Epidermal melanocyte (primary cell): Measurements from ENCODE around the gene GEMIN2.
"Not testable (repeated sequence)": the region's sequence is repeated elsewhere in the genome, so short reads cannot be mapped to it uniquely, and the experiment has no call there.

ENCODE experiments used
- DNase-seq: peaks from one replicate; pipeline ENCODE4 v3.0.0; 2011; ENCODE audit warnings: low spot score; ENCODE audit not compliant: insufficient read length

GEMIN2 gene

GRCh38 chr14:39109893-39110715, 4.0 kb upstream of the GEMIN2 start:
- DNase-seq: no peak

- DNase-seq: no peak
Measured at GRCh38 chr14:39113685-39114072, 444 bp upstream of the GEMIN2 start.

DNA sequence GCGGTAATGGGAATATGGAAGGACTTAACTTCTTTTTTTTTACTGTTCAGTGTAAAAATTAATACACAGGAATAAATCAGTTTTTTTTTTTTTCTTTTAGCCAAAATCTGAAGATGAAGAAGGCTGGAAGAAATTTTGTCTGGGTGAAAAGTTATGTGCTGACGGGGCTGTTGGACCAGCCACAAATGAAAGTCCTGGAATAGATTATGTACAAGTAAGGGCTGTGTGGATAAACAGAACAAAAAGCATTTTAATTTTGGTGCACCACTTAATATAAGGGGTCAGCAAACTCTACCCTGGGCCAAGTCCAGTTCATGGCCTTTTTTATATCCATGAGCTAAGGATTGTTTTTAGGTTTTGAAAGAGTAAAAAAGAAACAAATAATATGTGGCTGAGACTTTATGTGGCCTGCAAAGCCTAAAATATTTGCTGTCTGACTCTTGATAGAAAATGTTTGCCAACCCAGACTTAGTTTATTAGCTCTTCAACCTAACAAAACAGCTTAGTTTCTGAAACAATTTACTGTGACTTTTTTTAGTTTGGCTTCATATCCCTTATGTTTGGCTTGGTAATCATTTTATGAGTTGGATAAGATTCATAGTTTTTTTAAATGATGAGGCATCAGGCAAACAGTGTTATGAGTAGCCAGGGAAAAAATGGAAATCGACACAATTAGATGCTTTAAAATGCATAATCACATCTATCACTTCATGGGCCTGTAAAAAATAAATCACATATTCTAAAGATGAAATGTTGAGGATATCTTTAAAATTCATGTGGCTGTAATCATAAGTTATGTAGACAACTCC, 8.4 kb downstream of the GEMIN2 start:
- no peak for DNase-seq

GRCh38 chr14:39137835-39138234, 23.7 kb downstream of the GEMIN2 start:
- DNase-seq: not testable (repeated sequence)

DNA sequence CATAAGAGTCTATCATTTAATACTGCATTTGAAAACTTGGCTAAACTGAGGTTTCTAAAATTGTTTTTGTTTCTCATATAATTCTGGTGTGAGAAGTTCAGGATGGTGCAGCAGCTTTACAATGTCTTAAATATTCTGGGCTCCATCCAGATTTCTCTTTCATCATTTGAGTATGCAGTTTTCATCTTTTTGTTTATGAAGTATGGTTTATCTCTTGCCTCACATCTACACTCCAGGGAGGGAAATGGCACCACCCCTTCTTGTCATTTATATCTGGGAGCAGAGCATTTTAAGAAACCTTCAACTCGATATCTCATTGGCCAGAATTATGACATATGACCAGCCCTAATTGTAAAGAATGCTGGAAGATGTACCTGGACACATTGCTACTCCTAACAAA, 24.3 kb downstream of the GEMIN2 start:
- DNase-seq: no peak

DNA sequence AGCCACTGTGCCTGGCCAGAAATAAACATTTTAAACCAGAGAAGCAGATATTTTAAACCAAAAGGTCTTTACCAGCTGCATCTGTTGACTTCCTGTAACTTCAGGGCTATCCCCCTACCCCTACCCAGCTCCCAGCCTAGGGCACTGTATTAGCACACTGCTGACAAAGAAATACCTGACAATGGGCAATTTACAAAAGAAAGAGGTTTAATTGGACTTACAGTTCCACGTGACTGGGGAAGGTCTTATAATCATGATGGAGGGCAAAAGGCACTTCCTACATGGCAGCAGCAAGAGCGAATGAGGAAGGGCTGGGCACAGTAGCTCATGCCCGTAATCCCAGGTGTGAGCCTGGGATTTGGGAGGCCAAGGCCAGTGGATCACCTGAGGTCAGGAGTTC, 26.0 kb downstream of the GEMIN2 start:
- no peak for DNase-seq

DNA sequence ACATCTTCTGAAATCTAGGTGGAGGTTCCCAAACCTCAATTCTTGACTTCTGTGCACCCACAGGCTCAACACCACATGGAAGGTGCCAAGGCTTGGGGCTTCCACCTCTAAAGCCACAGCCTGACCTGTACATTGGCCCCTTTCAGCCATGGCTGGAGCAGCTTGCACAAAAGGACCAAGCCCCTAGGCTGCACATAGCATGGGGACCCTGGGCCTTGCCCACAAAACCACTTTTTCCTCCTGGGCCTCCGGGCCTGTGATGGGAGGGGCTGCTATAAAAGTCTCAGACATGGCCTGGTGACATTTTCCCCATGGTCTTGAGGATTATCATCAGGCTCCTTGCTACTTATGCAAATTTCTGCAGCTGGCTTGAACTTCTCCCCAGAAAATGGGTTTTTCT, 27.5 kb downstream of the GEMIN2 start:
- not testable (repeated sequence) for DNase-seq

DNA sequence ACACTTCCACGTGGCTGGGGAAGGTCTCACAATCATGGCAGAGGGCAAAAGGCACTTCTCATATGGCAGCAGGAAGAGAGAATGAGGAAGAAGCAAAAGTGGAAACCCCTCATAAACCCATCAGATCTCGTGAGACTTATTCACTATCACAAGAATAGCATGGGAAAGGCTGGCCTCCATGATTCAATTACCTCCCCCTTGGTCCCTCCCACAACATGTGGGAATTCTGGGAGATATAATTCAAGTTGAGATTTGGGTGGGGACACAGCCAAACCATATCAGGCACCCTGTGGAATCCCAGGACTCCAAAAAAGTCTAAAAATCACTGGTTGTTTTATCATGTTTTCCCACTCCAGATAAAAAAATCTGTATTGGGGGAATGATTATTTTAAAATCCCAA, 29.1 kb downstream of the GEMIN2 start:
- DNase-seq: not testable (repeated sequence)

- no peak for DNase-seq
Measured at GRCh38 chr14:39145266-39145966, 31.3 kb downstream of the GEMIN2 start.

- DNase-seq: no peak
Measured at GRCh38 chr14:39154594-39155189, 40.6 kb downstream of the GEMIN2 start.

GRCh38 chr14:39157491-39157890, 43.4 kb downstream of the GEMIN2 start:
- no peak for DNase-seq

GRCh38 chr14:39158222-39158858, 44.2 kb downstream of the GEMIN2 start:
- DNase-seq: no peak

- no peak for DNase-seq
Measured at GRCh38 chr14:39160494-39160893, 46.4 kb downstream of the GEMIN2 start.

DNA sequence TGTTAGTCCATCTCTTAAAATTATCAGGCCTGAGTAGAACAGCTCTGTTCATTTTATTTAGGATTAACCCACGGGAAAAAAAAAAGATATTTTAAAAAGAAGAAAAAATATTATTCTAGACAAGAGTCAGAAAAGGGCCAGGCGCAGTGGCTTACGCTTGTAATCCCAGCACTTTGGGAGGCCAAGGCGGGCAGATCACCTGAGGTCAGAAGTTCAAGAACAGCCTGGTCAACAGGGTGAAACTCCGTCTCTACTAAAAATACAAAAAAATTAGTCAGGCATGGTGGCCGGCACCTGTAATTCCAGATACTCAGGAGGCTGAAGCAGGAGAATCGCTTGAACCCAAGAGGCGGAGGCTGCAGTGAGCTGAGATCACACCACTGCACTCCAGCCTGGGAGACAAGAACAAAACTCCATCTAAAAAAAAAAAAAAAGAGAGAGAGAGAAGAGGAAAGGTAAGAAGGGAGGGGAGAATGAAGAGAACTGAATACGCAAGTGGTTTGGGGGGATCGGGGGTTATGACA, 53.7 kb downstream of the GEMIN2 start:
- not testable (repeated sequence) for DNase-seq

DNA sequence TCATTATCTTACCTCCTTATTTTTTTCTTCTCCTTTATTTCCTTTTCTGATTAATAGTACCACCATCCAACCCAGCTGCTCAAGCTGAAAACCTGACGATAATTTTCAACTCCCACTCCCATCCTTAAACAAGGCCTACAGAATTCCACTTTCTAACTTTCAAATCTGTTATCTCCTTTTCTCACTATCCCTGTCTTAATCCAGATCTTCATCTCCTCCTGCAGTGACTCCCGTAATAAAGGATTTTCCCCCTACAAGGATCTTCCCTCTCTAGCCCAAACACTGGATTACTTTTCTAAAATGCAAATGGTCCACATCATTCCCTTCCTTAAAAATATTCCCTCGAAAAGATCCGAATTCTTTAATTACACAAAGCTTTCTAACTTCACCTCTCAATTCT, 54.5 kb downstream of the GEMIN2 start:
- no peak for DNase-seq

- no peak for DNase-seq
Measured at GRCh38 chr14:39169541-39169900, 55.4 kb downstream of the GEMIN2 start.

- no peak for DNase-seq
Measured at GRCh38 chr14:39173198-39173597, 59.1 kb downstream of the GEMIN2 start.

DNA sequence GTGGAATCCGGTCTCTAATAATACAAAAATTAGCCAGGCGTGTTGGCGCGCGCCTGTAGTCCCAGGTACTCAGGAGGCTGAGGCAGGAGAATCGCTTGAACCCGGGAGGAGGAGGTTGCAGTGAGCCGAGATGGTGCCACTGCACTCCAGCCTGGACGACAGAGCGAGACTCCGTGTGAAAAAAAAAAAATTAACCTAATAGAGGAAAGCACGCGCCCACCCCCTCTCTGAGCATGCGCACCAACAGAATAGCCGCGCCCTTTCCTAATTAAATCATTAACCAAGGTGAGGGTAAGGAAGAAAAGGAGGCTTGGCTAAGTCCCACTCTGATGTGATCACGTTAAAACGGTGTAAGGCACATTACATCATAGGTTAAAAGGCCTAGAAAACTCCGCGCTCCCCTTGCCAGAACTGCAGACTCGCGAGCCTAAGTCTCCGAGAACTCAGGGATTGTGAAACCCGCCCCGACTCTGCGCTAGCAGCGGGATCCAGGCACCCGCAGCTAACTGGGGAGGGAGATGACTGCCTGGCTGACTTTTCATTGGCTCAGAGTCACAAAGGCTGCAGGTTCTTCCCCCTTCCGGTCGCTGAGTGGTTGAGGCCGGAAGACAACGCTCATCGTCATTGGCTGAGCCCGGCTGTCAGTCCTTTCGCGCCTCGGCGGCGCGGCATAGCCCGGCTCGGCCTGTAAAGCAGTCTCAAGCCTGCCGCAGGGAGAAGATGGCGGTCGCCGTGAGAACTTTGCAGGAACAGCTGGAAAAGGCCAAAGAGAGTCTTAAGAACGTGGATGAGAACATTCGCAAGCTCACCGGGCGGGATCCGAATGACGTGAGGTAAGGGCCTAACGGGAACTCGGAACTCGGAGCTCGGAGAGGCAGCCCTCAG, 60.7 kb downstream of the GEMIN2 start, which contains the start of gene PNN:
TSS of gene PNN (plus strand) at position 695 of the 885 bp plus-strand sequence. CDS start at position 721, 26 bp downstream.
- DNase-seq: peak; percentile 90

GRCh38 chr14:39175445-39176262, 61.5 kb downstream of the GEMIN2 start:
- DNase-seq: no peak
